HG02798 (cell line): ENCODE measurements around the gene CNPPD1.

Source experiments
- ATAC-seq: cut with Tn5 transposase; IDR thresholded peaks from one replicate; pipeline ENCODE4 v1.9.1; 2021; ENCODE audit warnings: mild to moderate bottlenecking; ENCODE audit not compliant: unreplicated experiment, poor library complexity

The CNPPD1 gene

GRCh38 chr2:219124381-219125110 lies 52.2 kb downstream of the CNPPD1 start:
- no peak for ATAC-seq

GRCh38 chr2:219123356-219124135 lies 53.2 kb downstream of the CNPPD1 start:
- no peak for ATAC-seq

- ATAC-seq, result no peak
Observed at GRCh38 chr2:219122202-219122980, 54.3 kb downstream of the CNPPD1 start.
